ENCODE measurements around the gene PRKAR2A. TPM values are rescaled to one million over a fixed set of nuclear protein-coding genes. Genes with fewer than 3 reads are reported as not detected.
"Not testable (repeated sequence)": the region's sequence is repeated elsewhere in the genome, so short reads cannot be mapped to it uniquely, and the experiment has no call there.

The PRKAR2A gene
- total RNA-seq, 1 donor from 2014 or later, result 148 TPM

GRCh38 chr3:48798998-48799397 is 48.7 kb downstream of the PRKAR2A start:
- Histone ChIP-seq H3K9me3 (no peaks in the 10 kb centered on the region), H3K27me3 (no peaks in the 10 kb centered on the region), H3K36me3 (peaks cover 0 to under 1% of the 10 kb centered on the region in 2 donors), H3K27ac (no peak overlapping the region), H3K4me3 (no peak overlapping the region), H3K4me1 (no peaks in the 10 kb centered on the region)
- no peak for DNase-seq (ENCODE audit: low spot score in 2 of 2)
- no peak for TF ChIP-seq CTCF (IDR thresholded peaks at IDR 0.05)
- intact Hi-C loops (cut with DNase I), result no loop called here

GRCh38 chr3:48797626-48798025 is 50.0 kb downstream of the PRKAR2A start:
- intact Hi-C loops (cut with DNase I), result no loop called here
- Histone ChIP-seq H3K9me3 (no peaks in the 10 kb centered on the region), H3K27me3 (no peaks in the 10 kb centered on the region), H3K4me3 (no peak overlapping the region), H3K36me3 (peaks cover 0 to 8% of the 10 kb centered on the region in 2 donors), H3K4me1 (no peaks in the 10 kb centered on the region), H3K27ac (no peak overlapping the region)
- DNase-seq (ENCODE audit: low spot score in 2 of 2), result no peak
- no peak for TF ChIP-seq CTCF (IDR thresholded peaks at IDR 0.05)

- no peak for TF ChIP-seq CTCF (IDR thresholded peaks at IDR 0.05)
- DNase-seq (ENCODE audit: low spot score in 2 of 2), result no peak
Measured at GRCh38 chr3:48795997-48796732, 51.5 kb downstream of the PRKAR2A start.

GRCh38 chr3:48793484-48793883 is 54.2 kb downstream of the PRKAR2A start:
- not testable (repeated sequence) for H3K4me1 ChIP-seq; DNase-seq (ENCODE audit: low spot score in 2 of 2); H3K4me3 ChIP-seq; H3K9me3 ChIP-seq; H3K27me3 ChIP-seq; H3K27ac ChIP-seq
- H3K36me3 ChIP-seq, result peaks cover 0 to 21% of the 10 kb centered on the region in 2 donors
- intact Hi-C loops (cut with DNase I), result loop anchor here (5.0 kb wide), 1 partner anchor 54 kb away; the partner anchor contains the start of gene PRKAR2A

More at GRCh38 chr3:48795997-48796732, 51.5 kb downstream of the PRKAR2A start:
- Histone ChIP-seq H3K4me3 (no peak overlapping the region), H3K27ac (no peak overlapping the region), H3K9me3 (no peaks in the 10 kb centered on the region), H3K27me3 (no peaks in the 10 kb centered on the region), H3K4me1 (no peaks in the 10 kb centered on the region), H3K36me3 (peaks cover 0 to 8% of the 10 kb centered on the region in 2 donors)
- intact Hi-C loops (cut with DNase I), result no loop called here

GRCh38 chr3:48789665-48790064 is 58.0 kb downstream of the PRKAR2A start:
- Histone ChIP-seq H3K27ac (no peak overlapping the region), H3K4me1 (no peaks in the 10 kb centered on the region), H3K4me3 (no peak overlapping the region), H3K36me3 (peaks cover 6 to 37% of the 10 kb centered on the region in 2 donors), H3K9me3 (no peaks in the 10 kb centered on the region), H3K27me3 (no peaks in the 10 kb centered on the region)
- no peak for TF ChIP-seq CTCF (IDR thresholded peaks at IDR 0.05)
- DNase-seq (ENCODE audit: low spot score in 2 of 2), result no peak
- intact Hi-C loops (cut with DNase I), result loop anchor here (5.0 kb wide), 1 partner anchor 58 kb away; the partner anchor contains the start of gene PRKAR2A

GRCh38 chr3:48788544-48789162 is 59.0 kb downstream of the PRKAR2A start:
- no peak for DNase-seq (ENCODE audit: low spot score in 2 of 2)
- H3K27ac ChIP-seq, result no peak overlapping the region
- no peaks in the 10 kb centered on the region for H3K9me3 ChIP-seq
- H3K27me3 ChIP-seq, result no peaks in the 10 kb centered on the region
- no peak for TF ChIP-seq CTCF (IDR thresholded peaks at IDR 0.05)
- no peak overlapping the region for H3K4me3 ChIP-seq
- H3K4me1 ChIP-seq, result no peaks in the 10 kb centered on the region
- peaks cover 11 to 36% of the 10 kb centered on the region in 2 donors for H3K36me3 ChIP-seq
- intact Hi-C loops (cut with DNase I), result no loop called here

Measured in ascending aorta (tissue), 2 donors.